COLO829 (cell line): ENCODE measurements around the gene ISLR.

Experiments used
- DNase-seq: peaks from one replicate; pipeline ENCODE4 v3.0.0; 2012; ENCODE audit warnings: low spot score

ISLR gene

GRCh38 chr15:74193905-74194304 is 20.4 kb downstream of the ISLR start:
- no peak for DNase-seq

- no peak for DNase-seq
Measured at GRCh38 chr15:74194572-74195559, 21.4 kb downstream of the ISLR start.

GRCh38 chr15:74196175-74196574 is 22.7 kb downstream of the ISLR start:
- peak; percentile 90 for DNase-seq

GRCh38 chr15:74197176-74197965 is 23.9 kb downstream of the ISLR start:
- no peak for DNase-seq

- DNase-seq: no peak
Measured at GRCh38 chr15:74199297-74199652, 25.8 kb downstream of the ISLR start.

GRCh38 chr15:74200412-74200815 is 26.9 kb downstream of the ISLR start:
- DNase-seq: no peak

GRCh38 chr15:74200871-74201419 is 27.4 kb downstream of the ISLR start:
- DNase-seq: no peak

GRCh38 chr15:74201710-74202420 is 28.4 kb downstream of the ISLR start:
- no peak for DNase-seq

GRCh38 chr15:74202452-74203401 is 29.2 kb downstream of the ISLR start, which contains the start of gene STRA6:
Gene STRA6, minus strand, starts transcription at chr15:74202787. Its CDS starts 520 bp downstream, at chr15:74202267.
- no peak for DNase-seq

GRCh38 chr15:74203914-74204431 is 30.5 kb downstream of the ISLR start:
- no peak for DNase-seq

GRCh38 chr15:74205582-74205947 is 32.1 kb downstream of the ISLR start:
- DNase-seq: no peak

GRCh38 chr15:74206801-74207281 is 33.3 kb downstream of the ISLR start:
- no peak for DNase-seq

GRCh38 chr15:74207652-74208440 is 34.3 kb downstream of the ISLR start:
- DNase-seq: no peak

GRCh38 chr15:74208496-74208895 is 35.0 kb downstream of the ISLR start:
- DNase-seq: no peak

- no peak for DNase-seq
Measured at GRCh38 chr15:74208901-74209559, 35.5 kb downstream of the ISLR start.

- no peak for DNase-seq
Measured at GRCh38 chr15:74209560-74209958, 36.0 kb downstream of the ISLR start.

GRCh38 chr15:74209997-74210671 is 36.6 kb downstream of the ISLR start:
- DNase-seq: no peak

- no peak for DNase-seq
Measured at GRCh38 chr15:74210729-74211128, 37.2 kb downstream of the ISLR start.
